ENCODE data around the gene KHSRP. TPM values are rescaled to one million over a fixed set of nuclear protein-coding genes. Genes with fewer than 3 reads are reported as not detected.

The KHSRP gene
- total and polyA plus RNA-seq, 2 of the 13 experiments (the other 11 are each of a cell fraction or from before 2014, with no cell fraction given): 72.1 to 129 TPM

GRCh38 chr19:6392221-6393073, 32.2 kb downstream of the KHSRP start (continued):
- TF ChIP-seq, protein P1, sequence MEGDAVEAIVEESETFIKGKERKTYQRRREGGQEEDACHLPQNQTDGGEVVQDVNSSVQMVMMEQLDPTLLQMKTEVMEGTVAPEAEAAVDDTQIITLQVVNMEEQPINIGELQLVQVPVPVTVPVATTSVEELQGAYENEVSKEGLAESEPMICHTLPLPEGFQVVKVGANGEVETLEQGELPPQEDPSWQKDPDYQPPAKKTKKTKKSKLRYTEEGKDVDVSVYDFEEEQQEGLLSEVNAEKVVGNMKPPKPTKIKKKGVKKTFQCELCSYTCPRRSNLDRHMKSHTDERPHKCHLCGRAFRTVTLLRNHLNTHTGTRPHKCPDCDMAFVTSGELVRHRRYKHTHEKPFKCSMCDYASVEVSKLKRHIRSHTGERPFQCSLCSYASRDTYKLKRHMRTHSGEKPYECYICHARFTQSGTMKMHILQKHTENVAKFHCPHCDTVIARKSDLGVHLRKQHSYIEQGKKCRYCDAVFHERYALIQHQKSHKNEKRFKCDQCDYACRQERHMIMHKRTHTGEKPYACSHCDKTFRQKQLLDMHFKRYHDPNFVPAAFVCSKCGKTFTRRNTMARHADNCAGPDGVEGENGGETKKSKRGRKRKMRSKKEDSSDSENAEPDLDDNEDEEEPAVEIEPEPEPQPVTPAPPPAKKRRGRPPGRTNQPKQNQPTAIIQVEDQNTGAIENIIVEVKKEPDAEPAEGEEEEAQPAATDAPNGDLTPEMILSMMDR (CRISPR knock-in tag; IDR thresholded peaks at IDR 0.05): no peak
- TF ChIP-seq TGIF2 (CRISPR knock-in tag; IDR thresholded peaks at IDR 0.05) (no peak), EEA1 (CRISPR knock-in tag; IDR thresholded peaks at IDR 0.05; ENCODE audit: borderline replicate concordance) (no peak), ZBTB7A (CRISPR knock-in tag; IDR thresholded peaks at IDR 0.05) (0 out of 2 replicates have a peak, but pooled peaks have one; percentile 16), PITX1 (CRISPR knock-in tag; IDR thresholded peaks at IDR 0.05) (no peak), FOXK1 (CRISPR knock-in tag; IDR thresholded peaks at IDR 0.05; ENCODE audit: borderline replicate concordance, low read depth) (no peak), ZBTB26 (CRISPR knock-in tag; IDR thresholded peaks at IDR 0.05; ENCODE audit: borderline replicate concordance) (no peak; the same call in 1 of the 2 replicates), ZNF678 (CRISPR knock-in tag; IDR thresholded peaks at IDR 0.05) (no peak), ZNF121 (CRISPR knock-in tag; IDR thresholded peaks at IDR 0.05) (no peak), KDM4B (CRISPR knock-in tag; IDR thresholded peaks at IDR 0.05) (no peak), ZNF777 (CRISPR knock-in tag; IDR thresholded peaks at IDR 0.05) (0 out of 2 replicates have a peak, but pooled peaks have one; percentile 59), KDM5B (CRISPR knock-in tag; IDR thresholded peaks at IDR 0.05; ENCODE audit: borderline replicate concordance) (peak; percentile 2; the same call in 1 of the 2 replicates), AGO1 (IDR thresholded peaks at IDR 0.05; ENCODE audit: low read depth, low read length, poor library complexity, severe bottlenecking) (no peak), ZMAT3 (CRISPR knock-in tag; conservative IDR thresholded peaks at IDR 0.05) (no peak), NFE2 (CRISPR knock-in tag; IDR thresholded peaks at IDR 0.05) (no peak), EHMT2 (IDR thresholded peaks at IDR 0.05; ENCODE audit: borderline replicate concordance, low read depth, low read length) (no peak), ZNF761 (CRISPR knock-in tag; conservative IDR thresholded peaks at IDR 0.05) (no peak), CREBL2 (CRISPR knock-in tag; IDR thresholded peaks at IDR 0.05; ENCODE audit: borderline replicate concordance) (no peak), ZNF3 (CRISPR knock-in tag; IDR thresholded peaks at IDR 0.05) (no peak), RXRB (CRISPR knock-in tag; IDR thresholded peaks at IDR 0.05; ENCODE audit: borderline replicate concordance) (no peak), KLF12 (CRISPR knock-in tag; IDR thresholded peaks at IDR 0.05; ENCODE audit: borderline replicate concordance) (no peak), DNMT3B (CRISPR knock-in tag; conservative IDR thresholded peaks at IDR 0.05) (no peak), MAFF (IDR thresholded peaks at IDR 0.05; ENCODE audit: low read depth, low read length) (peak; percentile 39; the same call in 1 of the 2 replicates), ZEB1 (IDR thresholded peaks at IDR 0.05; ENCODE audit: insufficient replicate concordance, low read depth) (no peak), ONECUT2 (CRISPR knock-in tag; IDR thresholded peaks at IDR 0.05) (no peak), PPARG (CRISPR knock-in tag; conservative IDR thresholded peaks at IDR 0.05) (no peak), HOXA7 (CRISPR knock-in tag; IDR thresholded peaks at IDR 0.05) (no peak)
- TF ChIP-seq, protein P2, sequence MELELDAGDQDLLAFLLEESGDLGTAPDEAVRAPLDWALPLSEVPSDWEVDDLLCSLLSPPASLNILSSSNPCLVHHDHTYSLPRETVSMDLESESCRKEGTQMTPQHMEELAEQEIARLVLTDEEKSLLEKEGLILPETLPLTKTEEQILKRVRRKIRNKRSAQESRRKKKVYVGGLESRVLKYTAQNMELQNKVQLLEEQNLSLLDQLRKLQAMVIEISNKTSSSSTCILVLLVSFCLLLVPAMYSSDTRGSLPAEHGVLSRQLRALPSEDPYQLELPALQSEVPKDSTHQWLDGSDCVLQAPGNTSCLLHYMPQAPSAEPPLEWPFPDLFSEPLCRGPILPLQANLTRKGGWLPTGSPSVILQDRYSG (CRISPR knock-in tag; IDR thresholded peaks at IDR 0.05): no peak
